Activated CD4-positive, CD25-positive, alpha-beta regulatory T cell treated with anti-CD3 and anti-CD28 coated beads, Interleukin-2, amount 50 U/mL, for 24 hours (primary cell): ENCODE results near the gene PLCB1.

Experiments
- ATAC-seq, 2 donors: fragments of 150-1000 bp; cut with Tn5 transposase; one replicate each; pipeline ENCODE4 v1.10.0; 2021; ENCODE audit warnings: mild to moderate bottlenecking in 1 of 2, moderate library complexity in 1 of 2

The PLCB1 gene

GRCh38 chr20:8248051-8248450 lies 116.0 kb downstream of the PLCB1 start:
- no peak for ATAC-seq

- ATAC-seq: no peak
Observed at GRCh38 chr20:8249634-8250033, 117.6 kb downstream of the PLCB1 start.

GRCh38 chr20:8250539-8251200 lies 118.6 kb downstream of the PLCB1 start:
- ATAC-seq: no peak

GRCh38 chr20:8251201-8251575 lies 119.1 kb downstream of the PLCB1 start:
- no peak for ATAC-seq

- ATAC-seq: no peak
Observed at GRCh38 chr20:8254911-8255582, 123.0 kb downstream of the PLCB1 start.

- no peak for ATAC-seq
Observed at GRCh38 chr20:8255945-8256632, 124.0 kb downstream of the PLCB1 start.

GRCh38 chr20:8260837-8261251 lies 128.8 kb downstream of the PLCB1 start:
- no peak for ATAC-seq

- ATAC-seq: no peak
Observed at GRCh38 chr20:8262721-8263120, 130.7 kb downstream of the PLCB1 start.

GRCh38 chr20:8265588-8265987 lies 133.5 kb downstream of the PLCB1 start:
- ATAC-seq: no peak

GRCh38 chr20:8267009-8267408 lies 134.9 kb downstream of the PLCB1 start:
- ATAC-seq: no peak

GRCh38 chr20:8271727-8272126 lies 139.7 kb downstream of the PLCB1 start:
- no peak for ATAC-seq

GRCh38 chr20:8272766-8273165 lies 140.7 kb downstream of the PLCB1 start:
- ATAC-seq: no peak

GRCh38 chr20:8284902-8285301 lies 152.8 kb downstream of the PLCB1 start:
- no peak for ATAC-seq

- ATAC-seq: no peak
Observed at GRCh38 chr20:8287340-8287739, 155.3 kb downstream of the PLCB1 start.

- ATAC-seq: no peak
Observed at GRCh38 chr20:8291200-8291599, 159.1 kb downstream of the PLCB1 start.

- no peak for ATAC-seq
Observed at GRCh38 chr20:8291873-8292272, 159.8 kb downstream of the PLCB1 start.

GRCh38 chr20:8292793-8293192 lies 160.7 kb downstream of the PLCB1 start:
- ATAC-seq: no peak

- ATAC-seq: no peak
Observed at GRCh38 chr20:8293750-8294149, 161.7 kb downstream of the PLCB1 start.

GRCh38 chr20:8296536-8296935 lies 164.5 kb downstream of the PLCB1 start:
- ATAC-seq: no peak

GRCh38 chr20:8298426-8299043 lies 166.5 kb downstream of the PLCB1 start:
- ATAC-seq: no peak

- ATAC-seq: no peak
Observed at GRCh38 chr20:8299921-8300320, 167.9 kb downstream of the PLCB1 start.

GRCh38 chr20:8301655-8302054 lies 169.6 kb downstream of the PLCB1 start:
- no peak for ATAC-seq

- no peak for ATAC-seq
Observed at GRCh38 chr20:8303651-8304050, 171.6 kb downstream of the PLCB1 start.
